GM19395 (cell line): ENCODE measurements around the gene HMBS.
A peak's percentile ranks its signal among the peaks of the same experiment; 100 is the strongest.
"Not testable (repeated sequence)": the region's sequence is repeated elsewhere in the genome, so short reads cannot be mapped to it uniquely, and the experiment has no call there.

Experiments used
- ATAC-seq: cut with Tn5 transposase; IDR thresholded peaks from one replicate; pipeline ENCODE4 v1.9.1; 2021; ENCODE audit warnings: mild to moderate bottlenecking, moderate library complexity; ENCODE audit not compliant: unreplicated experiment

The HMBS gene

GRCh38 chr11:119117004-119117706 lies 32.5 kb downstream of the HMBS start:
- no peak for ATAC-seq

- no peak for ATAC-seq
These were observed 33.5 kb downstream of the HMBS start for GRCh38 chr11:119118227-119118626.

DNA sequence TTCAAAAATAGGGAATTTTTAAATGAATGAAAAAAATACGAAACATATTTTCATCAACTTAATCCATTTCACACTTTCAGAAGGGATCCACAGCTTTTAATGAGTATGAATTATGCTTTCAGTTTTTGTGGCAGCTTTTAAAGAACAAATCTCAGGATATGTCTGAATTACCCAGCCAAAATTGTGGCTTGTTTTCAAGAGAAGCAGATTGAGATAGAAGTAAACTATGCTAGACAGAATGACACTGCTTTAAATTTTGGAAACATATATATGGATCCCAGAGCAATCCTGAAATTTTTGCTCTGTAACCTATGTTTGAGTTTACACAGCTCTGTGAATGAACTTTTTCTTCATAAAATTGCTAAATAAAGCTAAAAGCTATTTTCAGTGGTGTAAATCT lies 34.3 kb downstream of the HMBS start:
- ATAC-seq, result no peak

GRCh38 chr11:119120639-119121007 lies 35.9 kb downstream of the HMBS start:
- ATAC-seq, result no peak

GRCh38 chr11:119121008-119121810 lies 36.5 kb downstream of the HMBS start, which contains the start of gene HINFP:
TSS of gene HINFP (plus strand) at chr11:119121580. CDS start at chr11:119126945, 5,365 bp downstream.
- peak; percentile 94 for ATAC-seq

GRCh38 chr11:119121811-119122124 lies 37.1 kb downstream of the HMBS start:
- ATAC-seq, result peak; percentile 8

- ATAC-seq, result no peak
These were observed 41.1 kb downstream of the HMBS start for GRCh38 chr11:119125821-119126220.

GRCh38 chr11:119126675-119127268 lies 42.1 kb downstream of the HMBS start:
- no peak for ATAC-seq

DNA sequence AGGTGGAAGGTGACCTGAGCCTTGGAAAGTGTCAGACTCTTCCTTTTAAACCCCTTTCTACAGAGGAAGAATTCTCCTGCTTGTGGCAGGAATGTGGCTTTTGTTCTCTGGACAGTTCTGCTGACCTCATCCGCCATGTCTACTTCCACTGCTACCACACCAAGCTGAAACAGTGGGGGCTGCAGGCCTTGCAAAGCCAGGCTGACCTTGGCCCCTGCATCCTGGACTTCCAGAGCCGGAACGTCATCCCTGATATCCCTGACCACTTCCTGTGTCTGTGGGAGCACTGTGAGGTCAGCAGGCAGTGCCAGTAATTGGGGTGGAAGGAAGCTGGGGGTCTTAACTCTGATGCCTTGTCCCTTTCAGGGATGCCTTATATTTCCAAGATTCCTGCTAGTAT lies 46.0 kb downstream of the HMBS start:
- ATAC-seq, result no peak

- no peak for ATAC-seq
These were observed 49.8 kb downstream of the HMBS start for GRCh38 chr11:119134389-119134978.

- not testable (repeated sequence) for ATAC-seq
These were observed 54.6 kb downstream of the HMBS start for GRCh38 chr11:119139276-119139675.
